Endothelial cell of umbilical vein (primary cell): ENCODE measurements around the gene PLEKHH1. TPM values are rescaled to one million over a fixed set of nuclear protein-coding genes. Genes with fewer than 3 reads are reported as not detected.

Source experiments
- BruUV-seq: library from RNA; stranded (reverse); fragments of 400-500 nt; replicated peaks from 2 replicates; lab custom pipeline; 2021; lab: Mats Ljungman, UMichigan
- CTCF ChIA-PET: fragments of 300-600, 350-600 bp; sonication (Branson Sonifier 250); formaldehyde crosslinking; loops from one replicate; lab custom pipeline; 2021; ENCODE audit warnings: antibody characterized with exemption, inconsistent platforms; lab: Charles Lee
- POLR2A ChIA-PET: fragments of 300-600, 350-600 bp; sonication (Branson Sonifier 250); formaldehyde crosslinking; loops from one replicate; lab custom pipeline; 2021; ENCODE audit warnings: antibody characterized with exemption, inconsistent platforms; lab: Charles Lee
- DNase-seq: peaks from one replicate; pipeline ENCODE4 v3.0.0-alpha.2; 2011; ENCODE audit warnings: low read depth, low spot score
- FAIRE-seq: peaks from 2 replicates; lab custom pipeline; 2011; peaks lifted over from hg19 to GRCh38; lab: Jason Lieb, UNC
- H2AFZ ChIP-seq: 2 replicates; pipeline ENCODE4 v1.6.0; 2012; ENCODE audit warnings: low read depth, low read length, control low read depth, inconsistent platforms
- H3K27ac ChIP-seq: 2 replicates; pipeline ENCODE4 v1.5.1; 2011; ENCODE audit warnings: low read depth, mild to moderate bottlenecking, control low read depth, low read length, moderate library complexity; ENCODE audit not compliant: insufficient read depth
- H3K27me3 ChIP-seq, 2 experiments: 2 replicates each; pipeline versions ENCODE4 v1.6.0 to v1.6.1; 2011; ENCODE audit warnings: low read length in 2 of 2, mixed read lengths in 1 of 2; ENCODE audit not compliant: control insufficient read depth in 2 of 2, insufficient read depth in 2 of 2
- H3K36me3 ChIP-seq, 2 experiments: 2 replicates in 1 of 2; 3 replicates in 1 of 2; pipeline ENCODE4 v1.5.1; 2011; ENCODE audit warnings: low read length in 2 of 2, mild to moderate bottlenecking in 1 of 2, moderate library complexity in 1 of 2; ENCODE audit not compliant: control insufficient read depth in 2 of 2, insufficient read depth in 2 of 2; ENCODE audit errors: extremely low read depth in 1 of 2
- H3K4me1 ChIP-seq: 3 replicates; pipeline ENCODE4 v1.5.1; 2011; ENCODE audit warnings: mild to moderate bottlenecking, low read length; ENCODE audit not compliant: control insufficient read depth, insufficient read depth; ENCODE audit errors: extremely low read depth
- H3K4me2 ChIP-seq: 2 replicates; pipeline ENCODE4 v1.6.1; 2011; ENCODE audit warnings: low read length, control low read depth, mixed read lengths; ENCODE audit not compliant: insufficient read depth
- H3K4me3 ChIP-seq, 3 experiments: fragments of 200-600 bp in 1 of 3; sonication (generic), shearing (Covaris generic) in 1 of 3; replicated peaks in 1 of 3; 2 replicates each; pipeline ENCODE4 v1.5.1; 2011 to 2016; ENCODE audit warnings: control low read depth in 3 of 3, low read length in 3 of 3, mild to moderate bottlenecking in 2 of 3, inconsistent platforms in 1 of 3, low read depth in 1 of 3, moderate library complexity in 1 of 3; ENCODE audit not compliant: insufficient read depth in 1 of 3
- H3K79me2 ChIP-seq: 2 replicates; pipeline ENCODE4 v1.6.0; 2012; ENCODE audit warnings: low read length, inconsistent platforms; ENCODE audit not compliant: control insufficient read depth, insufficient read depth
- H3K9ac ChIP-seq: replicated peaks from 2 replicates; pipeline ENCODE3; 2011; ENCODE audit warnings: low read length, control low read depth; ENCODE audit not compliant: insufficient read depth; ENCODE audit errors: extremely low read depth
- H3K9me1 ChIP-seq: replicated peaks from 3 replicates; pipeline ENCODE4 v1.6.0; 2011; ENCODE audit warnings: mild to moderate bottlenecking, low read length; ENCODE audit not compliant: control insufficient read depth, insufficient read depth; ENCODE audit errors: extremely low read depth
- H3K9me3 ChIP-seq: replicated peaks from 2 replicates; pipeline ENCODE4 v1.5.1; 2012; ENCODE audit warnings: low read length, inconsistent platforms; ENCODE audit not compliant: control insufficient read depth, insufficient read depth
- H4K20me1 ChIP-seq: replicated peaks from 2 replicates; pipeline ENCODE3; 2011; ENCODE audit warnings: mild to moderate bottlenecking, low read length; ENCODE audit not compliant: control insufficient read depth, insufficient read depth; ENCODE audit errors: extremely low read depth
- EZH2 ChIP-seq: IDR thresholded peaks from 2 replicates; pipeline ENCODE4 v1.6.1; 2012; ENCODE audit warnings: borderline replicate concordance, low read depth, mild to moderate bottlenecking, moderate library complexity, low read length, inconsistent platforms; ENCODE audit not compliant: severe bottlenecking
- FOS ChIP-seq: IDR thresholded peaks from 2 replicates; pipeline ENCODE4 v1.6.1; 2011; ENCODE audit warnings: mild to moderate bottlenecking, low read length, moderate library complexity, borderline replicate concordance; ENCODE audit not compliant: insufficient read depth
- GATA2 ChIP-seq: IDR thresholded peaks from 2 replicates; pipeline ENCODE4 v1.7.0; 2011; ENCODE audit warnings: low read depth, mild to moderate bottlenecking, moderate library complexity, mixed read lengths, low read length; ENCODE audit not compliant: insufficient read length, insufficient read depth
- JUN ChIP-seq: IDR thresholded peaks from 2 replicates; pipeline ENCODE4 v1.6.1; 2011; ENCODE audit warnings: borderline replicate concordance, low read depth; ENCODE audit not compliant: insufficient read length, insufficient read depth
- MYC ChIP-seq: IDR thresholded peaks from one replicate; pipeline ENCODE4 v1.6.1; 2011; ENCODE audit warnings: mild to moderate bottlenecking, low read depth, low read length
- POLR2A ChIP-seq: IDR thresholded peaks from 2 replicates; pipeline ENCODE4 v1.6.1; 2012; ENCODE audit warnings: low read depth, mild to moderate bottlenecking, control low read depth, low read length
- POLR2AphosphoS5 ChIP-seq: IDR thresholded peaks from 2 replicates; pipeline ENCODE4 v1.6.1; 2012; ENCODE audit warnings: low read depth, mild to moderate bottlenecking, control low read depth, low read length, moderate library complexity; ENCODE audit not compliant: insufficient read depth
- dilution Hi-C: fragments of 300-500 bp; cut with MboI; formaldehyde crosslinking; loops from one replicate; pipeline ENCODE4 v1.15.0; 2019; ENCODE audit warnings: low sequenced_read_pairs; ENCODE audit not compliant: extremely low pct_ligation_motif_present
- intact Hi-C: fragments of 100-400 bp; cut with micrococcal nuclease; formaldehyde crosslinking; loops from one replicate; pipeline ENCODE4 v1.10.0; 2022
- polyA plus RNA-seq, 4 experiments: library from polyadenylated mRNA; depleted of rRNA in 3 of 4; stranded (reverse) in 3 of 4; unstranded in 1 of 4; fragments of >200 nt; gene quantifications; 2 replicates each; pipeline versions ENCODE4 v1.2.1 to v1.2.3, GENCODE V29; 2011 to 2012; ENCODE audit warnings: missing spikeins in 1 of 4
- total RNA-seq: library from RNA; stranded (reverse); gene quantifications from 2 replicates; pipeline ENCODE4 v1.2.3, GENCODE V29; 2021
- TF ChIP-seq, protein P1 (sequence below): IDR thresholded peaks from 2 replicates; pipeline ENCODE4 v1.6.1; 2011; ENCODE audit not compliant: insufficient read depth, insufficient read length
- TF ChIP-seq, protein P2 (sequence below), 2 donors: IDR thresholded peaks; 1 replicate in 1 of 2; 2 replicates in 1 of 2; pipeline ENCODE4 v1.5.1; 2011; ENCODE audit warnings: low read length in 2 of 2, mild to moderate bottlenecking in 2 of 2, moderate library complexity in 2 of 2, control low read depth in 1 of 2, inconsistent platforms in 1 of 2, low read depth in 1 of 2; ENCODE audit not compliant: insufficient read depth in 1 of 2; ENCODE audit errors: extremely low read depth in 1 of 2

PLEKHH1 gene
- total and polyA plus RNA-seq, 2 donors (not counting 3 experiments of a cell fraction or from before 2014, with no cell fraction given) = 0.17 to 0.71 TPM

DNA sequence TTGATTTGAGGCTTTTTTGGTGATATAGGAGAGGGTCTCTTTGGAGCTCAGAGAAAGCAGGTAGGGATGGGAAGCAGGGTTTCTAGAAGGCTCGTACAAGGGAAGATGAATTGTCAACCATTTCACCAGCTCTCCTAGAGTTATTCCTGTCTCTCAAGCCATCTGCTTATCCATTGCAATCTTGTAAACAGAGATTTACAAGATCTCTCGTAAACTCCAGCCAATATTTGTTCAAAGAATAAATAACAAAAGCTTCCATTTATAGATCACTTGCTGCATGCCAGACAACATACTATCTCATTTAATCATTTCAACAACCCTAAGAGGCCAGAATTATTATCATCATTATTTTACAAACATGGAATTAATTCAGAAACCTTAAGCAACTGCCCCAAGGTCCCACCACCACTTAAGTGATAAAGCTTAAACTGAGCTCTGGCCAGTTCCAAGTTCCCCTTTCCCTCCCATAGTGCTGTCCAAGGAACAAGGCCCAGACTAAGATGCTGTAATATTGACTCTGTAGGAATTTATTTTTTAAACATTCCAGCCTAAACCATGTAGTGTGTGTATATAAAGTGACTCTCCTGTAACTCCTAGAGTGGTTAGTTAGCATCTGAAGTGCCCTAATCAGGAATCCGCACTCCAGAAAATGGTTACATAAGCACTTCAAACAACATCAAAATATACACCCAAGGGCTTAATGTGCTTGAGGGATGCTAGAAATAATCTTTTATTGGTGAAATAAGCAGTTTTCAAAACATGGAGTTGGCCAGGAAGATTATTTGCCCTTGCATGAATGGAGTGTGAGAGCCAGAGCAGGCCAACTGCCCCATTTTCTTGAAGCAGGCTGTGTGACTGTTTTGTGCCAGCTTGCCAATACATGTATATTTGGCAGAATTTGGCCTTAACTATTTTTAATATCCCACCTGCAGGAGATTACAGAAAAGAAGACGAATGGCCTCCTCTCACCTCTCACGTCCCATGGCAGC, 2.8 kb upstream of the PLEKHH1 start:
- ChIA-PET POLR2A (no interaction called here), CTCF (interaction anchor here (0.9 to 3.0 kb wide), 6 partner anchors 9 to 174 kb away, joined by 3 to 23 read pairs (median 5); no protein-coding TSS in a partner anchor)
- H3K9me3 ChIP-seq = no peaks in the 10 kb centered on the region
- no peaks in the 10 kb centered on the region for H4K20me1 ChIP-seq
- no peaks in the 10 kb centered on the region for H3K36me3 ChIP-seq
- DNase-seq (no peak), FAIRE-seq (no peak)
- no peak overlapping the region for H3K4me3 ChIP-seq
- H3K4me1 ChIP-seq = peaks cover 2% of the 10 kb centered on the region
- H3K9ac ChIP-seq = no peak overlapping the region
- no peaks in the 10 kb centered on the region for H3K9me1 ChIP-seq
- no TSS peak for BruUV-seq
- peaks cover 22 to 32% of the 10 kb centered on the region in 2 experiments for H3K27me3 ChIP-seq
- H3K79me2 ChIP-seq = no peaks in the 10 kb centered on the region
- intact Hi-C loops = no loop called here
- no peak for TF ChIP-seq EZH2
- no peak for TF ChIP-seq POLR2AphosphoS5
- no peak for TF ChIP-seq MYC
- TF ChIP-seq, protein P1, sequence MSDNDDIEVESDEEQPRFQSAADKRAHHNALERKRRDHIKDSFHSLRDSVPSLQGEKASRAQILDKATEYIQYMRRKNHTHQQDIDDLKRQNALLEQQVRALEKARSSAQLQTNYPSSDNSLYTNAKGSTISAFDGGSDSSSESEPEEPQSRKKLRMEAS = no peak
- TF ChIP-seq POLR2A = no peak
- TF ChIP-seq GATA2 = no peak
- TF ChIP-seq, protein P2, sequence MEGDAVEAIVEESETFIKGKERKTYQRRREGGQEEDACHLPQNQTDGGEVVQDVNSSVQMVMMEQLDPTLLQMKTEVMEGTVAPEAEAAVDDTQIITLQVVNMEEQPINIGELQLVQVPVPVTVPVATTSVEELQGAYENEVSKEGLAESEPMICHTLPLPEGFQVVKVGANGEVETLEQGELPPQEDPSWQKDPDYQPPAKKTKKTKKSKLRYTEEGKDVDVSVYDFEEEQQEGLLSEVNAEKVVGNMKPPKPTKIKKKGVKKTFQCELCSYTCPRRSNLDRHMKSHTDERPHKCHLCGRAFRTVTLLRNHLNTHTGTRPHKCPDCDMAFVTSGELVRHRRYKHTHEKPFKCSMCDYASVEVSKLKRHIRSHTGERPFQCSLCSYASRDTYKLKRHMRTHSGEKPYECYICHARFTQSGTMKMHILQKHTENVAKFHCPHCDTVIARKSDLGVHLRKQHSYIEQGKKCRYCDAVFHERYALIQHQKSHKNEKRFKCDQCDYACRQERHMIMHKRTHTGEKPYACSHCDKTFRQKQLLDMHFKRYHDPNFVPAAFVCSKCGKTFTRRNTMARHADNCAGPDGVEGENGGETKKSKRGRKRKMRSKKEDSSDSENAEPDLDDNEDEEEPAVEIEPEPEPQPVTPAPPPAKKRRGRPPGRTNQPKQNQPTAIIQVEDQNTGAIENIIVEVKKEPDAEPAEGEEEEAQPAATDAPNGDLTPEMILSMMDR (IDR thresholded peaks at IDR 0.05; ENCODE audit: extremely low read depth in 1 of 2, insufficient read depth in 1 of 2, low read depth in 1 of 2, low read length in 2 of 2) = no peak
- TF ChIP-seq JUN = no peak
- TF ChIP-seq FOS = no peak
- no peak overlapping the region for H3K27ac ChIP-seq
- no peak overlapping the region for H2AFZ ChIP-seq
- no peak overlapping the region for H3K4me2 ChIP-seq
- dilution Hi-C loops = no loop called here
